ENCODE data around the gene PEG3. TPM values are rescaled to one million over a fixed set of nuclear protein-coding genes. Genes with fewer than 3 reads are reported as not detected.

Gene PEG3
- total and polyA plus RNA-seq, 3 donors from 2014 or later, result 65.9 to 160 (median 155) TPM

DNA sequence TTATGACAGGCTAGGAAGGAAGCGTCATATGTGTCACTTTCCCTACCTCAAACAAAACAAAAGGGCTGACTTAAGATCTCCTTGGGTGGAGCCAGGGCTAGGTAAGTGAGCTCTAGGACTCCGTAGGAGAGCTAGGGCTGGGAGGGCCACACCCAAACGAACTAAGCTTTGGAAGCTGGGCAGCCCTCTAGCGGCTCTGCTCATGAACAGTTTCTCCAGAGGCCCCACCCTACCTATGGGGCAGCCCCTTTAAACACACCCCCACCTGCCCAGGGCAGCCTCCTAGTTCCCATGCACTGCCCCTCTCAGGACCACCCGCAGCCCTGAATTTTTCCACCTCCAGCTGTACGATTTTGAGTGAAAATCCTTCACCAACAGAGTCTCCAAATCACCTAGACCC, 3.5 kb downstream of the PEG3 start:
- 30 to 48% methylated on average over 6 of the region's 6 CpGs for WGBS, 2 donors
- peak; percentile 49 for DNase-seq
- Histone ChIP-seq H3K27me3 (no peaks in the 10 kb centered on the region), H3K36me3 (ENCODE audit: low read depth, missing control alignments) (no peaks in the 10 kb centered on the region), H3K27ac (peak overlapping the region; percentile 2 to 73), H3K9me3 (no peaks in the 10 kb centered on the region), H3K4me1 (peaks cover 9% of the 10 kb centered on the region), H3K4me3 (peak overlapping the region; percentile 59 to 82)
- no peak for TF ChIP-seq POLR2A (IDR thresholded peaks at IDR 0.05)
- TF ChIP-seq, protein P1, sequence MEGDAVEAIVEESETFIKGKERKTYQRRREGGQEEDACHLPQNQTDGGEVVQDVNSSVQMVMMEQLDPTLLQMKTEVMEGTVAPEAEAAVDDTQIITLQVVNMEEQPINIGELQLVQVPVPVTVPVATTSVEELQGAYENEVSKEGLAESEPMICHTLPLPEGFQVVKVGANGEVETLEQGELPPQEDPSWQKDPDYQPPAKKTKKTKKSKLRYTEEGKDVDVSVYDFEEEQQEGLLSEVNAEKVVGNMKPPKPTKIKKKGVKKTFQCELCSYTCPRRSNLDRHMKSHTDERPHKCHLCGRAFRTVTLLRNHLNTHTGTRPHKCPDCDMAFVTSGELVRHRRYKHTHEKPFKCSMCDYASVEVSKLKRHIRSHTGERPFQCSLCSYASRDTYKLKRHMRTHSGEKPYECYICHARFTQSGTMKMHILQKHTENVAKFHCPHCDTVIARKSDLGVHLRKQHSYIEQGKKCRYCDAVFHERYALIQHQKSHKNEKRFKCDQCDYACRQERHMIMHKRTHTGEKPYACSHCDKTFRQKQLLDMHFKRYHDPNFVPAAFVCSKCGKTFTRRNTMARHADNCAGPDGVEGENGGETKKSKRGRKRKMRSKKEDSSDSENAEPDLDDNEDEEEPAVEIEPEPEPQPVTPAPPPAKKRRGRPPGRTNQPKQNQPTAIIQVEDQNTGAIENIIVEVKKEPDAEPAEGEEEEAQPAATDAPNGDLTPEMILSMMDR (IDR thresholded peaks at IDR 0.05), result peak in 1 of 3 experiments; percentile 5
- intact Hi-C loops (cut with DNase I; ENCODE audit: low total_unique reads), result no loop called here

DNA sequence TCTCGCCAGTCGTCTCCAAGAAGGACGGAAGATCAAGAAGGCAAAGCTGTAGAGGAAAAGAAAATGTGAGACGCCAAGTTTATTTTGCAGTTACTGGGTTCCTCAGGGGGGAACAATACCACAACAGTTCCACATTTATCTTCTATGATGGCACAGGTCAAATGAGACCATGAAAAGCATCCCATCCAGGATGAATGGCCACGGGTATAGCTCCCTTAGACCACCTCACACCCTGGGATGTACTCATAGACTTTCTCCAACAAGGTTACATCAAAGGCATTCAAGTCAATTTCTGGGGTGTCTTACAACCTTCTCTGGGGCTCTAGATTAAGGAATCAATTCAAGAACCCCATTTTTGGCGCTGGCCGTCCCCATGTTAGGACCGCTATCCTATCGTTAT, 4.5 kb downstream of the PEG3 start:
- intact Hi-C loops (cut with DNase I; ENCODE audit: low total_unique reads), result no loop called here
- Histone ChIP-seq H3K27ac (no peak overlapping the region), H3K27me3 (no peaks in the 10 kb centered on the region), H3K4me1 (peaks cover 5% of the 10 kb centered on the region), H3K36me3 (ENCODE audit: low read depth, missing control alignments) (no peaks in the 10 kb centered on the region), H3K4me3 (no peak overlapping the region), H3K9me3 (no peaks in the 10 kb centered on the region)
- TF ChIP-seq, protein P1 (IDR thresholded peaks at IDR 0.05), result no peak
- no peak for TF ChIP-seq POLR2A (IDR thresholded peaks at IDR 0.05)
- no peak for DNase-seq
- WGBS, 2 donors, result 68 to 71% methylated on average over 9 of the region's 9 CpGs

DNA sequence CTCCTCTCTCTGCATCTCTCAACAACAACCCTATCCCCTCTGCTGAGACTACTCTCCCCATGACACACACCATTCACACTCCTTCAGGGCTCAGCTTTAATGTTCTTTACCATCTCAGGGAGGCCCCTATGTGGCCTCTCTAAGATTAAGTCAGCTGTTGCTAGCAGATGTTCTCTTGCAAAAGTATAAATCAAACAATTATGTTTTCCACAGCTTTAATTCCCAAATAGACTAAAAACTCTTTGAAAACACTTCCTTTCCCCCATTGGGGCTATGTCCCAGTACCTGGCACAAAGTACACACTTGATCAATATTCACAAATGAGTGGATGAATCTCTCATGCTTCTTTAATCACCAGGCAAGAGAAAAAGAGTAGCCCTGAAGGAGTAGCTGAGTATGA, 5.1 kb downstream of the PEG3 start:
- Histone ChIP-seq H3K27me3 (no peaks in the 10 kb centered on the region), H3K36me3 (ENCODE audit: low read depth, missing control alignments) (no peaks in the 10 kb centered on the region), H3K27ac (no peak overlapping the region), H3K9me3 (no peaks in the 10 kb centered on the region), H3K4me3 (no peak overlapping the region), H3K4me1 (peaks cover 5% of the 10 kb centered on the region)
- intact Hi-C loops (cut with DNase I; ENCODE audit: low total_unique reads), result no loop called here
- no peak for DNase-seq
- TF ChIP-seq, protein P1 (IDR thresholded peaks at IDR 0.05), result no peak
- no peak for TF ChIP-seq POLR2A (IDR thresholded peaks at IDR 0.05)

DNA sequence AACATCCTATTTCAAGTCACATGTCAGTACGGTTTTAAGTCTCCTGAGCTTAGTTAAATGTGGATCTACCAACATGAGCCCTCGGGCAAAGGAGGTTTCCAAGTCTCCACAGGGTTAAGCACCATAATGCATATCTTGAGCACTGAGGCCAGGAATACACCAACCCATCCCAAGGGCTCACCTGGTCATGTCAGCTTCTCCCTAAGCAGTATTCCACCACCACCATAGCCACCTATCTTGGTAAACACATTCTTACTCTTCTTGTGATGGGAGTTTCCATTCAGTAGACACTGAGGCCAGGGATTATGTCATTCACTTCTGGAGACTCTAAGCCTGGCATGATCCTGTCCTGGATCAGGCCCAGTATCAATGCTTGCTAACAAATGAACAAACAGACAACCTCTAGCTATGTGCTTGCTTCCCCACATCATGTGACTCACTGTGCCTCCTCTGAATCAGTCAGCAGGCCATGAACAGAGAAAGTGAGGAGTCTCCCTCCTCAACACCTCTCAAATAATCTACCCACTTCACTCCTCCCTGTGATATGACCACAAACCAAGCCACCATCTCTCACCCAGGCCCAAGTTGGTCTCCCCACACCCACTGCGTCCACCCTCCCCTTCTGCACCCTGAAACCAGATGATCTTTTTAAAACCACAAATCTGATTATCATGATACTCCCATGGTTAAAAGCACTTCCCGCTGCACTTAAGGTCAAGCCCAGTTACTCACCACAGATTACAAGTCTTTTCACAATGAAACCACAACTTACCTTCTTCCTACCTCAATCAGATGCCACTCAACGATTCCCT, 5.8 kb downstream of the PEG3 start:
- intact Hi-C loops (cut with DNase I; ENCODE audit: low total_unique reads), result no loop called here
- no peak overlapping the region for H3K4me3 ChIP-seq
- TF ChIP-seq POLR2A (IDR thresholded peaks at IDR 0.05), result no peak
- TF ChIP-seq, protein P1 (IDR thresholded peaks at IDR 0.05), result no peak
- no peak overlapping the region for H3K27ac ChIP-seq
- 71 to 81% methylated on average over 5 of the region's 5 CpGs for WGBS, 2 donors
- H3K9me3 ChIP-seq, result no peaks in the 10 kb centered on the region
- H3K4me1 ChIP-seq, result peaks cover 5% of the 10 kb centered on the region
- H3K36me3 ChIP-seq (ENCODE audit: low read depth, missing control alignments), result no peaks in the 10 kb centered on the region
- H3K27me3 ChIP-seq, result no peaks in the 10 kb centered on the region
- DNase-seq, result no peak

Data from testis (tissue), 3 donors.